H1 (cell line): ENCODE measurements around the gene KREMEN1. TPM values are rescaled to one million over a fixed set of nuclear protein-coding genes. Genes with fewer than 3 reads are reported as not detected.

Experiments
- CTCF ChIA-PET: fragments of 300-600 bp; sonication (Branson Sonifier 250); formaldehyde crosslinking; loops from one replicate; lab custom pipeline; 2021; ENCODE audit not compliant: partially characterized antibody; lab: Charles Lee
- POLR2A ChIA-PET: fragments of 300-600 bp; sonication (Branson Sonifier 250); formaldehyde crosslinking; loops from one replicate; lab custom pipeline; 2021; ENCODE audit warnings: inconsistent platforms; ENCODE audit not compliant: partially characterized antibody; lab: Charles Lee
- DNase-seq, 2 experiments: peaks; one replicate each; pipeline versions ENCODE4 v3.0.0 to v3.0.0-alpha.2; 2010 to 2022; ENCODE audit warnings: low spot score in 2 of 2, low read depth in 1 of 2, mixed read lengths in 1 of 2
- FAIRE-seq: peaks from 2 replicates; lab custom pipeline; 2011; peaks lifted over from hg19 to GRCh38; lab: Jason Lieb, UNC
- H2AFZ ChIP-seq: 2 replicates; pipeline ENCODE4 v1.8.1; 2012; ENCODE audit warnings: low read length, inconsistent platforms
- H2AK5ac ChIP-seq: 2 replicates; pipeline ENCODE4 v1.6.1; 2013; ENCODE audit warnings: low read depth, low read length
- H2BK120ac ChIP-seq: replicated peaks from 2 replicates; pipeline ENCODE3; 2013; ENCODE audit warnings: low read depth, low read length, inconsistent platforms
- H2BK12ac ChIP-seq: 2 replicates; pipeline ENCODE4 v1.6.1; 2013; ENCODE audit warnings: low read depth, low read length
- H2BK15ac ChIP-seq: 2 replicates; pipeline ENCODE4 v1.6.1; 2013; ENCODE audit warnings: low read length
- H2BK20ac ChIP-seq: 2 replicates; pipeline ENCODE4 v1.6.1; 2013; ENCODE audit warnings: low read length
- H2BK5ac ChIP-seq: 2 replicates; pipeline ENCODE4 v1.6.1; 2013; ENCODE audit warnings: low read depth, low read length
- H3K14ac ChIP-seq: 2 replicates; pipeline ENCODE4 v1.6.1; 2013; ENCODE audit warnings: inconsistent platforms; ENCODE audit not compliant: insufficient read length
- H3K18ac ChIP-seq: 2 replicates; pipeline ENCODE4 v1.6.1; 2013; ENCODE audit warnings: low read length; ENCODE audit errors: extremely low read depth
- H3K23ac ChIP-seq: 2 replicates; pipeline ENCODE4 v1.6.1; 2013; ENCODE audit warnings: inconsistent platforms; ENCODE audit not compliant: insufficient read length
- H3K23me2 ChIP-seq: 2 replicates; pipeline ENCODE4 v1.6.1; 2013; ENCODE audit warnings: low read depth, low read length
- H3K27ac ChIP-seq: 2 replicates; pipeline ENCODE4 v1.6.1; 2011; ENCODE audit warnings: low read depth, low read length, inconsistent platforms
- H3K27me3 ChIP-seq, 4 experiments: replicated peaks in 1 of 4; 1 replicate in 1 of 4; 2 replicates in 3 of 4; pipeline versions ENCODE4 v1.6.1 to v1.8.1; 2011 to 2013; ENCODE audit warnings: low read length in 3 of 4, mild to moderate bottlenecking in 3 of 4, inconsistent platforms in 2 of 4, mixed read lengths in 2 of 4, moderate library complexity in 1 of 4; ENCODE audit not compliant: control insufficient read depth in 3 of 4, insufficient read depth in 3 of 4; ENCODE audit errors: extremely low read depth in 1 of 4
- H3K36me3 ChIP-seq, 4 experiments: 2 replicates each; pipeline versions ENCODE4 v1.6.1 to v1.8.1; 2011 to 2013; ENCODE audit warnings: mild to moderate bottlenecking in 4 of 4, low read length in 3 of 4, moderate library complexity in 2 of 4, control low read depth in 1 of 4, inconsistent platforms in 1 of 4; ENCODE audit not compliant: insufficient read depth in 4 of 4, control insufficient read depth in 2 of 4
- H3K4ac ChIP-seq: replicated peaks from 2 replicates; pipeline ENCODE3; 2013; ENCODE audit warnings: low read length, low read depth, mixed read lengths, inconsistent platforms; ENCODE audit not compliant: insufficient read length
- H3K4me1 ChIP-seq, 4 experiments: replicated peaks in 1 of 4; 1 replicate in 1 of 4; 2 replicates in 3 of 4; pipeline versions ENCODE4 v1.6.1 to v1.8.1; 2011 to 2013; ENCODE audit warnings: low read length in 3 of 4, inconsistent platforms in 2 of 4, mixed read lengths in 1 of 4; ENCODE audit not compliant: insufficient read depth in 4 of 4, control insufficient read depth in 3 of 4
- H3K4me2 ChIP-seq, 2 experiments: 2 replicates each; pipeline versions ENCODE4 v1.6.1 to v1.8.1; 2011 to 2013; ENCODE audit warnings: low read depth in 2 of 2, low read length in 2 of 2, control low read depth in 1 of 2, inconsistent platforms in 1 of 2, mild to moderate bottlenecking in 1 of 2; ENCODE audit not compliant: insufficient read depth in 1 of 2
- H3K4me3 ChIP-seq, 4 experiments: fragments of 200-600, 300-600 bp in 1 of 4; sonication (generic), shearing (Covaris generic), sonication (Bioruptor Twin) in 1 of 4; 2 replicates each; pipeline versions ENCODE4 v1.5.1 to v1.8.1; 2011 to 2016; ENCODE audit warnings: low read length in 4 of 4, low read depth in 3 of 4, control low read depth in 2 of 4, inconsistent platforms in 2 of 4, mild to moderate bottlenecking in 2 of 4, mixed read lengths in 1 of 4, moderate library complexity in 1 of 4; ENCODE audit not compliant: insufficient read depth in 2 of 4; ENCODE audit errors: extremely low read depth in 1 of 4
- H3K56ac ChIP-seq: replicated peaks from 2 replicates; pipeline ENCODE3; 2013; ENCODE audit warnings: low read depth, mild to moderate bottlenecking, mixed read lengths, low read length, inconsistent platforms; ENCODE audit not compliant: insufficient read length
- H3K79me1 ChIP-seq: 2 replicates; pipeline ENCODE4 v1.6.1; 2013; ENCODE audit warnings: low read depth, low read length, control low read depth
- H3K79me2 ChIP-seq, 2 experiments: 2 replicates each; pipeline versions ENCODE4 v1.6.1 to v1.8.1; 2012 to 2013; ENCODE audit warnings: low read length in 2 of 2, mild to moderate bottlenecking in 2 of 2, inconsistent platforms in 1 of 2; ENCODE audit not compliant: insufficient read depth in 2 of 2, control insufficient read depth in 1 of 2
- H3K9ac ChIP-seq, 4 experiments: replicated peaks in 1 of 4; 1 replicate in 1 of 4; 2 replicates in 3 of 4; pipeline versions ENCODE4 v1.6.1 to v1.8.1; 2011 to 2013; ENCODE audit warnings: low read depth in 3 of 4, low read length in 3 of 4, control low read depth in 2 of 4, mild to moderate bottlenecking in 2 of 4, moderate library complexity in 2 of 4, inconsistent platforms in 1 of 4; ENCODE audit errors: extremely low read depth in 1 of 4
- H3K9me3 ChIP-seq, 2 experiments: 2 replicates each; pipeline versions ENCODE4 v1.6.1 to v1.8.1; 2012 to 2013; ENCODE audit warnings: mild to moderate bottlenecking in 2 of 2, moderate library complexity in 2 of 2, control low read depth in 1 of 2, inconsistent platforms in 1 of 2, low read depth in 1 of 2, low read length in 1 of 2, mixed read lengths in 1 of 2; ENCODE audit not compliant: insufficient read depth in 2 of 2
- H4K20me1 ChIP-seq, 2 experiments: replicated peaks in 1 of 2; 2 replicates each; pipeline versions ENCODE3 to v1.8.1; 2011 to 2013; ENCODE audit warnings: inconsistent platforms in 2 of 2, low read length in 2 of 2, mild to moderate bottlenecking in 1 of 2; ENCODE audit not compliant: insufficient read depth in 2 of 2, control insufficient read depth in 1 of 2
- H4K5ac ChIP-seq: 2 replicates; pipeline ENCODE4 v1.6.1; 2013; ENCODE audit warnings: low read length, low read depth, mixed read lengths, inconsistent platforms; ENCODE audit not compliant: insufficient read length
- H4K8ac ChIP-seq: 2 replicates; pipeline ENCODE4 v1.8.0; 2013; ENCODE audit warnings: mild to moderate bottlenecking, moderate library complexity, low read length, inconsistent platforms; ENCODE audit not compliant: insufficient read depth; ENCODE audit errors: extremely low read depth
- H4K91ac ChIP-seq: replicated peaks from 2 replicates; pipeline ENCODE3; 2013; ENCODE audit warnings: low read length, mixed read lengths, inconsistent platforms; ENCODE audit not compliant: insufficient read length
- CBX5 ChIP-seq: fragments of 300-800, 300-1000 bp; sonication (generic); IDR thresholded peaks from 2 replicates; pipeline ENCODE4 v1.7.1; 2016; ENCODE audit warnings: antibody characterized with exemption, low read length, low read depth
- CTCF ChIP-seq, 3 experiments: IDR thresholded peaks; 1 replicate in 2 of 3; 2 replicates in 1 of 3; pipeline versions ENCODE4 v1.5.1 to v1.6.1; 2011; ENCODE audit warnings: low read length in 3 of 3, mild to moderate bottlenecking in 3 of 3, inconsistent platforms in 2 of 3, low read depth in 1 of 3, moderate library complexity in 1 of 3; ENCODE audit not compliant: insufficient read depth in 1 of 3; ENCODE audit errors: control extremely low read depth in 1 of 3
- NANOG ChIP-seq: IDR thresholded peaks from 2 replicates; pipeline ENCODE4 v1.6.1; 2011; ENCODE audit warnings: low read length, low read depth, mild to moderate bottlenecking, inconsistent platforms; ENCODE audit not compliant: insufficient read depth, poor library complexity, severe bottlenecking
- PHF8 ChIP-seq: fragments of 200-600 bp; sonication (generic); conservative IDR thresholded peaks from 2 replicates; pipeline ENCODE4 v1.7.1; 2012; ENCODE audit warnings: low read depth, mild to moderate bottlenecking, inconsistent platforms, low read length, moderate library complexity
- SP1 ChIP-seq: IDR thresholded peaks from 2 replicates; pipeline ENCODE4 v1.6.1; 2011; ENCODE audit warnings: low read depth, low read length
- WGBS, 2 experiments: shearing (Covaris generic) in 1 of 2; methylation state at CpG; one replicate each; pipeline versions ENCODE4 v1.1.6 to v1.1.7; 2013 to 2015; ENCODE audit warnings: low lambda C conversion rate in 2 of 2, mixed read lengths in 2 of 2, inconsistent platforms in 1 of 2, low coverage in 1 of 2, missing lambda C conversion rate in 1 of 2; ENCODE audit not compliant: insufficient replicate concordance in 2 of 2, insufficient coverage in 1 of 2, insufficient read length in 1 of 2; ENCODE audit errors: extremely low coverage in 1 of 2, missing lambda C conversion rate in 1 of 2; 5-methylcytosine and 5-hydroxymethylcytosine counted together
- polyA plus RNA-seq, 7 experiments: library from polyadenylated mRNA; depleted of rRNA in 3 of 7; stranded (reverse) in 5 of 7; unstranded in 2 of 7; fragments of >200 nt in 5 of 7; fragments of 200-250 nt in 2 of 7; gene quantifications; 1 replicate in 5 of 7; 2 replicates in 1 of 7; 4 replicates in 1 of 7; pipeline versions ENCODE4 v1.2.1 to v1.2.3, GENCODE V29; 2011 to 2013; ENCODE audit warnings: missing spikeins in 2 of 7, mixed read lengths in 2 of 7
- total RNA-seq: library from RNA; stranded (reverse); fragmentation: NEBNext Ultra II Directional; extraction: Animal tissue kit (Norgen Biotek cat#: 25700); gene quantifications from 2 replicates; pipeline ENCODE4 v1.2.1, GENCODE V29; 2021

Gene KREMEN1
- total and polyA plus RNA-seq, 2 of the 8 experiments (the other 6 are each of a cell fraction or from before 2014, with no cell fraction given), result 2.1 to 3.2 TPM

- FAIRE-seq, result no peak
- H3K4me3 ChIP-seq, result no peak overlapping the region
- H2AFZ ChIP-seq, result no peak overlapping the region
- H3K56ac ChIP-seq, result no peak overlapping the region
- H2BK12ac ChIP-seq, result peak overlapping the region; percentile 50; the same call in 1 of the 2 replicates
- POLR2A ChIA-PET, result interaction anchor here (0.5 to 1.5 kb wide), 4 partner anchors 10 to 65 kb away, joined by 3 to 5 read pairs (median 4); no protein-coding TSS in a partner anchor
- H3K27ac ChIP-seq, result no peak overlapping the region
- no peak overlapping the region for H2BK5ac ChIP-seq
- H4K5ac ChIP-seq, result no peak overlapping the region
- no peak overlapping the region for H2BK15ac ChIP-seq
- H4K20me1 ChIP-seq, result peaks cover 0 to 3% of the 10 kb centered on the region in 2 experiments
- H3K79me1 ChIP-seq, result peaks cover 5% of the 10 kb centered on the region
- H3K36me3 ChIP-seq, result no peaks in the 10 kb centered on the region
- no peak overlapping the region for H2BK120ac ChIP-seq
- no peak for DNase-seq
- peaks cover 0 to 12% (median 3%) of the 10 kb centered on the region in 4 experiments; a peak in 5 of 7 replicates for H3K27me3 ChIP-seq
- WGBS, 2 experiments, result 95% methylated on average over 4 of the region's 4 CpGs; no CpG with 5 or more reads in 1 of the 2 experiments
- no peak overlapping the region for H2AK5ac ChIP-seq
- H3K18ac ChIP-seq, result peak overlapping the region; percentile 48; the same call in 1 of the 2 replicates
- H3K9me3 ChIP-seq, result no peaks in the 10 kb centered on the region
- no peak overlapping the region for H4K91ac ChIP-seq
- peaks cover 3 to 18% (median 5%) of the 10 kb centered on the region in 4 experiments for H3K4me1 ChIP-seq
- H3K23me2 ChIP-seq, result peaks cover 4% of the 10 kb centered on the region; the same call in 1 of the 2 replicates
- H4K8ac ChIP-seq, result peak overlapping the region; percentile 35; the same call in 1 of the 2 replicates
- CTCF ChIA-PET, result interaction anchor here (0.8 to 3.2 kb wide), 10 partner anchors 9 to 109 kb away, joined by 3 to 20 read pairs (median 4); no protein-coding TSS in a partner anchor
- H3K23ac ChIP-seq, result no peak overlapping the region
- H3K4ac ChIP-seq, result peak overlapping the region; percentile 57
- no peak overlapping the region for H3K4me2 ChIP-seq
- H3K9ac ChIP-seq, result no peak overlapping the region
- H3K14ac ChIP-seq, result no peak overlapping the region
- H2BK20ac ChIP-seq, result no peak overlapping the region
- H3K79me2 ChIP-seq, result no peaks in the 10 kb centered on the region
- TF ChIP-seq PHF8 (no peak), NANOG (no peak), CTCF (IDR thresholded peaks at IDR 0.05; ENCODE audit: control extremely low read depth in 1 of 3, insufficient read depth in 1 of 3, low read depth in 1 of 3, low read length in 3 of 3) (peak in 2 of 3 experiments; percentile 9 to 29; a peak in 3 of 4 replicates), CBX5 (no peak), SP1 (no peak)
These were observed 135.6 kb downstream of the KREMEN1 start for GRCh38 chr22:29208502-29208862.
